NCI-H226 (cell line): Measurements from ENCODE around the gene PSMA6.
A peak's percentile ranks its signal among the peaks of the same experiment; 100 is the strongest.
"Not testable (repeated sequence)": the region's sequence is repeated elsewhere in the genome, so short reads cannot be mapped to it uniquely, and the experiment has no call there.

Source experiments
- DNase-seq: peaks from one replicate; pipeline ENCODE4 v3.0.0-alpha.2; 2015

Gene PSMA6

GRCh38 chr14:35285168-35286002, 6.8 kb upstream of the PSMA6 start:
- peak; percentile 3 for DNase-seq

DNA sequence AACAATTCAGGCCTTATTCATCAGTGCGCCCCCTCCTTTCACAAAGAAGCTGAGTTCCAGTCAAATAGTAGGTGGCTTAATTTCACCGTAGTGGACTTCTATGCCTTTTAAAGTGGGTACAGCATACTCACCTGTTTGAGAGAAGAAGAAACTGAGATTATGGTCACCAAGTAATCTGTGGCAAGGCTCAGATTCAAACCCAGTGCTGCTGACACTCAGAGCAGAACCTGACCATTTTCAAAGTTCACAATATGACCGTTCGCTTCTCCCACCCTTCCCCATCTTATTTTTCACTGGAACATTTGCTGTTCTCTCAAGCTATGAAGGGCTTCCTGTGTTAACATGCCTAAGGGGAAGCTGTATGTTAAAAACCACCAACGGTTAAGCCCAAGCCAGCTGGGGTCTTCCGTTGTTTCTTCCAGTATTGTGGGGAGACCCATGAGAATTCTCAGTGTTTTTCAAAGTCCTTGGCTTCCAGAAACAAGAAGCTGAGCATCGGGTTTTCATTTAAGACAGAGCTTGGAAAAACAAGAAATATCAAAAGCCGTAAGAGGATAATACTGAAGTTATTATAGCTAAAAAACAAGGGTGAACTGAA, 6.1 kb upstream of the PSMA6 start:
- DNase-seq = no peak

- DNase-seq = no peak
Measured at GRCh38 chr14:35286707-35287106, 5.5 kb upstream of the PSMA6 start.

DNA sequence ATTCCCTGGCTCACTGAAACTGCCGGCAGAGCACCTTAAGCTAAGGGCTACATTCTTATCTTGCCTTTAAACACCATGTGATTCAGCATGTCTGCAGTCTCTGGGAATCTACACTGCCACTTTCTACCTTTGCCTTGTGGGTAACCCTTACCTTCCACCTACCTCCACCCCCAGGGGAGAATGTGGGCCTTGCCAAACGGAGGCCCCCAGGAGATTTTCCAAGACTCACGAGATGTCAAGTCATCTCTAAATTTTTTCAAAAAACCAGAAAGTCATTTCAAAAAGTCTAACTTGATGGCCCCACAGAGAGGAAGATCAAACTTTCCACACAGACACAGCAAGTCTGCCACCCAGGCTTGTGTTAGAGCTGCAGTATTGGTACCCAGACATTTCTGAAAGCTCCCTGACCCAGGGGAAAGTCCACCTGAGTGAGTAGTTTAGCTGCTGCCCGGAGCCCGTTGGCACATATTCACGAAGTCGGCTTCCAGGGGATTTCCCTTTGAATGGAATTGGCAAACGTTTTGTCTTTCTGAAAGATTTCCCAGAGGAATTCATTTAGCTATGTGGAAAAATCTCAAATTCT, 4.7 kb upstream of the PSMA6 start:
- peak; percentile 63 for DNase-seq

DNA sequence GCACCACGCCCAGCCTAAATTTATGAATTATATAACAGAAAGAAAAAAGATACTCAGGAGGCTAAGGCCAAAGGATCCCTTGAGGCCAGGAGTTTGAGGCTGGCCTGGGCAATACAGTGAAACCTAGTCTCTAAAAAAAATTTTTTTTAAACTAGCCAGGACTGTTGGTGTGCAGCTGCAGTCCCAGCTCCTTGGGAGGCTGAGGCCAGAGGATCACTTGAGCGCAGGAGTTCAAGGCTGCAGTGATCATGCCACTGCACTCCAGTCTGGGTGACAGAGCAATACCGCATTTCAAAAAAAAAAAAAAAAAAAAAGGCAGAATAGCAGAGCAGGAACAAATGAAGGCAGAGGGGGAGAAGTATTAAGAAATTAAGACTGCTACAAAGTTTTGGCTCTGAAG, 2.6 kb upstream of the PSMA6 start:
- no peak for DNase-seq

GRCh38 chr14:35292770-35293561, 784 bp downstream of the PSMA6 start:
- DNase-seq = no peak

DNA sequence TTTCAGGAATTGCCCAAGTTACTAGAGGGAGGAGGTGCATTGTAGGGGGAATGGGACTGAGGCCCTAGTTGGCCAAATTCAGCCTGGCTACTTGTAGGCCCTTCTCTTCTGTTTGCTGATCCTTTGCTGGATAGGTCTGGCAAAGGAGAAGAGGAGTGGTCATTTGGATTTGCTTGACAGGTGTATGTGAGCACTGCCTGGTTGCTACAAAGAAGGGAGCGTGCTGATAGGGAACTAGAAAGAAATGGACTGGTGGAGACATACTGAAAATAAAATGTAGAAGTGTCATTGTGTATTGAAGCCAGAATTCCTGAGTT, 3.6 kb downstream of the PSMA6 start:
- DNase-seq = no peak

DNA sequence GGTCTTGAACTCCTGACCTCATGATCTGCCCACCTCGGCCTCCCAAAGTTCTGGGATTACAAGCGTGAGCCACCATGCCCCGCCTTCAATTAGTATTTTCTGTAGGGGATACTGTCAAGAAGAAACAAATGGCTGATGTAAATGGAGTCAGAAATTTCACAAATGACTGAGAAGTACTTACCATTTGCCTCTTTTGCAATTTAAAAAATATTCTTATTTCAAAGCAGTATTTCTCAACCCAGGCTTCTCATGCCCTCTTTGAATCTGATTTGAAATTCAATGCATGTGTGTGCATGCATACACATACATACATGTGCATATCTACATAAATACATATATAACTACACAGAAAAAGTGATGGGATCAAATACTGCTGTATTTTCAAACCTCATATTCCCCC, 4.4 kb downstream of the PSMA6 start:
- DNase-seq = no peak

GRCh38 chr14:35297706-35298105, 5.5 kb downstream of the PSMA6 start:
- DNase-seq = no peak

DNA sequence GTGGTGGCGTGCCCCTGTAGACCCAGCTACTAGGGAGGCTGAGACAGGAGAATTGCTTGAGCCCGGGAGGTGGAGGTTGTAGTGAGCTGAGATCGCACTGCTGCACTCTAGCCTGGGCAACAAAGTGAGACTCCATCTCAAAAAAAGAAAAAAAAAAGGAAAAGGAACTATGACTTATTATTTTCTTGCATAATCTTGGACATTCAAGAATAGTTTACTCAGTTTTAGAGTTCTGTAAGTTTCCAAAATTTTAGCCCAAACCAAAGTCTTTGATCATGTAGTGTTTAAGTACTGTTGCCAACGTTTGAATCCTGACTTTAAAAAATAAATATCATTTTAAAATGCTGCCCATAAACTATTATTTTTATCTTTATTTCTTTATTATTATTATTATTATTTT, 6.2 kb downstream of the PSMA6 start:
- DNase-seq = no peak

- no peak for DNase-seq
Measured at GRCh38 chr14:35299708-35300107, 7.5 kb downstream of the PSMA6 start.

DNA sequence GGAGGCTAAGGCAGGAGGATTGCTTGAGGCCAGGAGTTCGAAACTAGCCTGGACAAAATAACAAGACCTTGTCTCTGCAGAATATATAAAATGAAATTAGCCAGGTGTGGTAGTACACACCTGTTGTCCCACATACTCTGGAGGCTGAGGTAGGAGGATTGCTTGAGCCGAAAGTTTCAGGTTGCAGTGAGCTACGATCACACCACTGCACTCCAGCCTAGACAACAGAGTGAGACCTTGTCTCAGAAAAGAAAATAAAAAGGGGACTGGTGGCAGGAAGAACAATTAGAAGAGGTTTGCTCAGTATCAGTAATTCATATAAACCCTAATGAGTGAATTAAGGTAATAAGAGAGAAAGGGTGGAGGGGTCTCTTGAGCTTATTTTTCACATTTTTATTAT, 8.0 kb downstream of the PSMA6 start:
- no peak for DNase-seq

GRCh38 chr14:35301334-35301733, 9.2 kb downstream of the PSMA6 start:
- not testable (repeated sequence) for DNase-seq

DNA sequence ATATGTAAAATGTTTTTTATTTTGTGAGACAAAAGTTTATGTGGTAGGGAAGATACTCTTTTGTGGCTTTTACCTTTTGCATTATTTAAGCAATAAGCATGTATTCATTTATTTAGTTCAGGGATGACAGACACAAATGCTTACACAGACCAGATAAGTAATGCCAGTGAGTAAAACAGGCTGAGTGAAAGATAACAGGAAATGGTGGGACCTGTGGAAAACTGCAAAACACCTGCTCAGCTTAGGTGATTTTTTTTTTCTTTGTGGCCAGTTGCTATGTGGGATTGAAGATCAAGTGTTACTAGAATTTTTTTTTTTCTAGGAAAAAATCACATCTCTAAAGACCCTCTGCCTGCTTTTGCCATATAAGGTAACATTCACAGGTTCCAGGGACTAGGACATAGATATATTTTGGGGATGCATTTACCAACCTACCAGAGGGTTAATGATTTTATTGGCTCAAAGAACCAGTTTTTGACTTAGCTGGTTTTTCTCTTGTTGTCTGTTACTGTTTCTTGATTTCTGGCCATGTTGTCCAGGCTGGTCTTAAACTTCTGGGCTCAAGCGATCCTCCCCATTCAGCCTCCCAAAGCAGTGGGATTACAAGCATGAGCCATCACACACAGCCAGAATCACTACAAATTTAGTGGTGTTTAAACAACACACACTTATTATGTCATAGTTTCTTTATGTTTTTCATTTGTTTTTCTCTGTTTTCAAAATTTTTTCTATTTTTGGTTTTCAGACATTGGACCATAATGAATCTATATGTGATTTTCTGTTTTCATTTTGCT, 9.8 kb downstream of the PSMA6 start:
- no peak for DNase-seq

DNA sequence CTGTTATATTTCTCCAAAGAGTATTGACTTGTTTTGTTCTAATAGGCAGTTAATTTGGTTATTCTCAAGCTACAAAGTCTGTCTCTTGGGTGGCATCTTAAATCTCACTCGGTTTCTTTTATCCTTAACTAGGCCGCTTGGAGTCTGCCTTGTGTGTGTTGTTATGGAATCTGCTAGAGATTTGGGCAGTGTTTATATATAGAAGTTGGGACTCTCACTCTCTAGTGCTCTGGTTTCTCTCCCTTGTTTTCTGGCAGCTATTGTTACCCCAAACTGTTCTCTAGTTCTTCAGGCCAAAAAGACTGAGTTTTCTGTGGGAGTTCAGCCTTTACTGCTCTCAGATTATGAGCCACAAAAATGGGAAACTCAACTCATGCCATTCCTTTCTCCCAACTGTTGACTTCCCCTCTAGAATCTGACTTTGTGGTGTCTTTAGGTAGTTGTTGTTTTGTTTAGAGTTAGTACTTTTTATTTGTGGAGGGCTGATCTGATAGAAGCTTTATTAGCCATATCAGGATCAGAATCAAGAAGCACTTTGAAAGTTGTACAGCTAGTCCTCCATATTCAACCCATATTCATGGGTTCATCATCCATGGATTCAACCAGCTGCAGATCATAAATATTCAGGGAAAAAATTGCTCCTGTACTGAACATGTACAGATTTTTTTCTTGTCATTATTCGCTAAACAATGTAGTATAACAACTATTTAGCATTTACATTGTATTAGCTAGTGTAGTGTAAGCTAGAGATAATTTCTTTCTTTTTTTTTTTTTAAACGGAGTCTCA, 11.2 kb downstream of the PSMA6 start:
- no peak for DNase-seq

DNA sequence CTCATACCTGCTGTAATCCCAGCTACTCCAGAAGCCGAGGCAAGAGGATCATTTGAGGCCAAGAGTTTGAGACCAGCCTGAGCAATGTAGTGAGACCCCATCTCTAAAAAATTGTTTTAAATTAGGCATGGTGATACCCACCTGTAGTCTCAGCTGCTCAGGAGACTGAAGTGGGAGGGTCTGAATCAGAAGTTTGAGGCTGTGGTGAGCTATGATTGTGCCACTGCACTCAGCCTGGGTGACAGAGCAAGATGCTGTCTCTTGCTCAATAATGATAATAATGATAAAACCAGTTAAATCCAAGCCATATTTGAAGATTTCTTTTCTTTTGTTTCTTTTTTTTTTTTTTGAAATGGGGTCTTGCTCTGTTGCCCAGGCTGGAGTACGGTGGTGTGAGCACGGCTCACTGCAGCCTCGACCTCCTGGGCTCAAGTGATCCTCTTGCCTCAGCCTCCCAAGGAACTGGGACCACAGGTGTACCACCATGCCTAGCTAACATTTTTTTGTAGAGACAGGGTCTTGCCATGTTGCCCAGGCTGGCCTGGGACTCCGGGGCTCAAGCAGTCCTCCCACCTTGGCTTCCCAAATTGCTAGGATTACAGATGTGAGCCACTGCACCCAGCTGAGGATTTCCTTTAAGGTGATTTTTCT, 12.8 kb downstream of the PSMA6 start:
- no peak for DNase-seq

DNA sequence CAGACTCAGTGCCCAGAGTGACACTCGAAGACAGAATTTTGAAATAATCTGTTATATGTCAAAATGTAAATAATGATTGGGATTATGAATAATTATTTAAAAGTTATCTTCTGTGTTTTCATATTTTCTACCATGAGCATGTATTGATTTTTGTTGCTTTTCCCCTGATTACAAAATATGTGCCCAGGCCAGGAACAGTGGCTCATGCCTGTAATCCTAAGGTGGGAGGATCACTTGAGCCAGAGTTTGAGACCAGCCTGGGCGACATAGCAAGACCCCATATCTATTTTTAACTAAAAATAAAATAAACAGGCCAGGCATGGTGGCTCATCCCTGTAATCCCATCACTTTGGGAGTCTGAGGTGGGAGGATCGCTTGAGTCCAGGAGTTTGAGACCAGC, 13.5 kb downstream of the PSMA6 start:
- DNase-seq = no peak

- no peak for DNase-seq
Measured at GRCh38 chr14:35306114-35306513, 13.9 kb downstream of the PSMA6 start.

DNA sequence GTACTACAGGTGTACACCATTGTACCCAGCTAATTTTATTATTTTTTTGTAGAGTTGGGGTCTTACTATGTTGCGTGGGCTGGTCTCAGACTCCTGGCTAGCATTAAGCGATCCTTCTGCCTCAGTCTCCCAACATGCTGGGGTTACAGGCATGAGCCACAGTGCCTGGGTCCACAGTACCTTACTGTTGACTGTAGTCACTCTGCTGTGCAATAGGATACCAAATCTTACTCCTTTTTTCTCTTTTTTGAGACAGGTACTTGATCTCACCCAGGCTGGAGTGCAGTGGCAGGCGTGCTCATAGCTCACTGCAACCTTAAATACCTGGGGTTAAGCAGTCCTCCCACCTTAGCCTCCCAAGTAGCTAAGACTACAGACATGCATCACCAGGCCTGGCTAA, 25.6 kb downstream of the PSMA6 start:
- DNase-seq = no peak

DNA sequence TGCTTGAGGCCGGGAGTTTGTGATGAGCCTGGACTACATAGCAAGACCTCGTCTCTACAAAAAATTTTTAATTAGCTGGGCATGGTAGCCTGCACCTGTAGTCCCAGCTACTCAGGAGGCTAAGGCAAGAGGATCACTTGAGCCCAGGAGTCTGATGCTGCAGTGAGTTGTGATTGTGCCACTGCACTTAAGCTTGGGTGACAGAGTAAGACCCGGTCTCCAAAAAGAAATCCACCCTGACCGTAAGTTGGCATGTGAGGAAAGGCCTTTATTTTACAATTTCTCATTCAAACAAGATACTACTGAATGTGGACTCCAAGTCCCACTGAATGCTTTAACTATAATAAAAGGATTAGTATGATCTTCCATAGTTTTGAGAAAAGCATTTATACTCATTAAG, 27.3 kb downstream of the PSMA6 start:
- DNase-seq = no peak

- no peak for DNase-seq
Measured at GRCh38 chr14:35320472-35320871, 28.3 kb downstream of the PSMA6 start.

GRCh38 chr14:35326375-35326774, 34.2 kb downstream of the PSMA6 start:
- no peak for DNase-seq
